Spinal cord (tissue), 10 donors: ENCODE results near the gene SLC3A2. TPM values are rescaled to one million over a fixed set of nuclear protein-coding genes. Genes with fewer than 3 reads are reported as not detected.

ENCODE experiments used
- DNase-seq, 6 donors: peaks; one replicate each; pipeline versions ENCODE4 v3.0.0 to v3.0.0-alpha.2; 2013 to 2015; ENCODE audit warnings: low spot score in 6 of 6, low read depth in 4 of 6
- H3K27ac ChIP-seq: one replicate; pipeline ENCODE4 v1.5.1; 2013; ENCODE audit warnings: low read depth, low read length, control low read depth
- H3K27me3 ChIP-seq: one replicate; pipeline ENCODE4 v1.6.1; 2013; ENCODE audit warnings: low read length; ENCODE audit not compliant: control insufficient read depth, insufficient read depth
- H3K36me3 ChIP-seq: one replicate; pipeline ENCODE4 v1.6.1; 2013; ENCODE audit warnings: low read length; ENCODE audit not compliant: control insufficient read depth, insufficient read depth
- H3K4me1 ChIP-seq: one replicate; pipeline ENCODE4 v1.6.1; 2013; ENCODE audit warnings: low read length; ENCODE audit not compliant: control insufficient read depth, insufficient read depth
- H3K4me3 ChIP-seq: one replicate; pipeline ENCODE4 v1.5.1; 2013; ENCODE audit warnings: low read depth, low read length, control low read depth
- H3K9me3 ChIP-seq: one replicate; pipeline ENCODE4 v1.6.1; 2013; ENCODE audit warnings: low read length; ENCODE audit not compliant: control insufficient read depth, insufficient read depth
- WGBS: methylation state at CpG from one replicate; pipeline ENCODE4 v1.1.5; 2013; ENCODE audit warnings: missing lambda C conversion rate; ENCODE audit not compliant: insufficient coverage; 5-methylcytosine and 5-hydroxymethylcytosine counted together
- polyA plus RNA-seq, 2 donors: library from polyadenylated mRNA; unstranded; fragments of 120-200 nt; gene quantifications; one replicate each; pipeline ENCODE4 v1.2.1, GENCODE V29; 2013; ENCODE audit not compliant: insufficient read length in 2 of 2
- total RNA-seq, 2 donors: library from RNA; depleted of rRNA in 1 of 2; stranded (reverse); fragments of 120-200 nt in 1 of 2; fragments of >200 nt in 1 of 2; gene quantifications; one replicate each; pipeline versions ENCODE4 v1.2.3 to v1.2.4, GENCODE V29; 2013 to 2014
- donor health status: healthy.

Gene SLC3A2
- total and polyA plus RNA-seq, 4 donors = 170 to 372 (median 211) TPM

- Histone ChIP-seq H3K36me3 (peaks cover 11% of the 10 kb centered on the region), H3K9me3 (no peaks in the 10 kb centered on the region), H3K27ac (peak overlapping the region; percentile 78), H3K4me3 (no peak overlapping the region), H3K4me1 (peaks cover 35% of the 10 kb centered on the region), H3K27me3 (no peaks in the 10 kb centered on the region)
- WGBS = 44% methylated on average over 24 of the region's 24 CpGs
- peak in 3 of 6 donors; percentile 54 to 86 (median 65) for DNase-seq
Measured at GRCh38 chr11:62909107-62909894, 28.6 kb downstream of the SLC3A2 start.

DNA sequence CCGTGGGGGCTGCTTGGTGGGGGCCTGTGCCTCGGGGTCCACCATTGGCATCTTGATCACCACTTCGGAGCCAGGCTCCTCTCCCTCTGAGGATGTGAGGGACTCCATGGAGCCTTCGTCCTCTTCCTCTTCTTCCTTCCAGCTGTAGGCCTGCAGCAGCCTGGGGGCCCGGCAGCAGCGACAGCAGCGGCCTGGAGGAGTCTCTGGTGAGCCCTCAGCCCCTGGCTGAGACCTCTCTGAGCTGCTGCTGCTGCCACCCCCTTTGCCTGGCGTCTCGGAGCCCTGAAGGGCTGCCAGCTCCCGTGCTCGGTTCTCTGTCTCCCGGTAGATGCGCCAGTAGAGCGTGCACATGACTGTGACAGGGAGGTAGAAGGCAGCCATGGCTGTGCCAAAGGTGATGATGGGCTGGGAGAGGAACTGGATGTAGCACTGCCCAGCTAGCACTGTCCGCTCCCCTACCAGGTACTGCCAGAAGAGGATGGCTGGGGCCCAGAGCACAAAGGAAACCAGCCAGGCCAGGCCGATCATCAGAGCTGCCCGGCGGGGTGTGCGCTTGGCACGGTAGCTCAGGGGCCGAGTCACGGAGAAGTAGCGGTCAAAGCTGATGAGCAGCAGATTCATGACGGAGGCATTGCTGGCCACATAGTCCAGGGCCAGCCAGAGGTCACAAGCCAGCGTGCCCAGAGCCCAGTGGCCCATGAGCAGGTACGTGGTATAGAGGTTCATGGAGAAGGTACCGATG, 29.6 kb downstream of the SLC3A2 start:
- Histone ChIP-seq H3K27ac (peak overlapping the region; percentile 78), H3K9me3 (no peaks in the 10 kb centered on the region), H3K36me3 (peaks cover 11% of the 10 kb centered on the region), H3K4me1 (peaks cover 35% of the 10 kb centered on the region), H3K27me3 (no peaks in the 10 kb centered on the region), H3K4me3 (no peak overlapping the region)
- 90% methylated on average over 27 of the region's 27 CpGs for WGBS
- no peak for DNase-seq

DNA sequence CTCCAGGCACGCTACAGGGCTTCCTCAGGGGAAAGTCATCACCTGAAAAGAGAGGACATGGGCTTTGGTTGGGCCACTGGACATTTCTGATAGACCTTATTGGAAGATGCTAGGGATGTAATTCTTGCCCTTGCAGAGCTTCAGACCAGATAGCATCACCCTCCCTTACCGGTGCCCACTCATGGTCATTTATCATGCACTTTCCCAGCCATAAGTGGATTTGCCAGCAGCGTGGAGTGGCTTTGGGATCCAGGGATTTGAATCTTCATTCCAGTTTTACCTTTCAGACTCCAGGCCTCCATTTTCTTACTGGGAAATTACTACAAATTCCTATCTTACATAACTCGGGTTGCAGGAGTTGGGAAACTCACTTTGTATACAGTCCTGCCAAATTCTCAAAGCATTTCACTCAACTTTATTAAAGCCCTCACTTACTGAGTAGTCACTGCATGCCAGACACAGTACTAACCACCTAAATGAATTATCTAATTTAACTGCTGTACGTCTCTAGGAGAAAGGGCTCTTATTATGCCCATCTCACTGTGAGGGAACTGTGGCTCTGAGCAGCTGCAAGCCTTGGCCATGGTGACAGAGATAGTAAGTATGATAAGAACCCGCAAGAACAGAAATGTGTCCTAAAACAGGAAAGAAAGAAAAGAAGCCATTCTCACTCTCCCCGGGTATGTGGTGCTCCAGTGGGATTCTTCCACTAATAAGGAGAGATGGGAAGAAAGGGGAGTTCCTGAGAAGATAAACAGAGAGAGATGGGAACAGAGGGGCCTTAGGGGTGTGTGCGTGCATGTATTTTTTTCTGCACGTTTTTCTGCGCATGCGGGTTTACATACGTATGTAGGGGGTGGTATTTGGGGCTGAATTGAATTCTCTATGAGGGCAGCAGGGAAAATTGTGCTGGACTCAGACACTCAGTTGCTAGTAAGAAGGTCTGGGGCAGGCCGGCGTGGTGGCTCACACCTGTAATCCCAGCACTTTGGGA, 30.7 kb downstream of the SLC3A2 start:
- no peak overlapping the region for H3K4me3 ChIP-seq
- no peak for DNase-seq
- 96% methylated on average over 8 of the region's 14 CpGs for WGBS
- no peaks in the 10 kb centered on the region for H3K27me3 ChIP-seq
- peaks cover 27% of the 10 kb centered on the region for H3K4me1 ChIP-seq
- H3K9me3 ChIP-seq = no peaks in the 10 kb centered on the region
- H3K36me3 ChIP-seq = peaks cover 11% of the 10 kb centered on the region
- no peak overlapping the region for H3K27ac ChIP-seq

GRCh38 chr11:62912268-62912667, 31.6 kb downstream of the SLC3A2 start:
- 85% methylated on average over 1 of the region's 3 CpGs for WGBS
- no peaks in the 10 kb centered on the region for H3K9me3 ChIP-seq
- no peaks in the 10 kb centered on the region for H3K27me3 ChIP-seq
- H3K4me3 ChIP-seq = no peak overlapping the region
- no peak overlapping the region for H3K27ac ChIP-seq
- H3K4me1 ChIP-seq = peaks cover 27% of the 10 kb centered on the region
- no peak for DNase-seq
- H3K36me3 ChIP-seq = peaks cover 11% of the 10 kb centered on the region

DNA sequence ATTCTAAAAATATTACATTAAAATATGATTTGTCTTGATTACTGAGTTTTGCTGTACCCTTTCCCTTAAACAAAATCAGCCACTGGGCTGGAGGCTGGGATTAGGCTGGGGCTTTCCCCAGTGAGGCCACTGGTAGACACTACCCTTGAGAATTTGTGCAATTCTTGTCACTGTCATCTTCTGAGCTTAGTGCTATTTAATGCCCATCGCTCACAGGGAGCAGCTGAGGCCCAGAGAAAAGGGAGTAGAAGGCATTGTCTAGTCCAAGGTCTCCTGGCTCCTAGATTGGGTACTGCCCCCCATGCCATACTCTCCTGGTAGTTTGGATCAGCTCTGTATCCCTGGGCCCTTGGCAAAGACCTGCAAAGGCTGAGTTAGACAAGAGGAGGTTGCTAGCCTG, 33.7 kb downstream of the SLC3A2 start:
- Histone ChIP-seq H3K9me3 (no peaks in the 10 kb centered on the region), H3K27me3 (no peaks in the 10 kb centered on the region), H3K27ac (no peak overlapping the region), H3K4me1 (peaks cover 17% of the 10 kb centered on the region), H3K4me3 (no peak overlapping the region), H3K36me3 (peaks cover 10% of the 10 kb centered on the region)
- no peak for DNase-seq
- 83% methylated on average over 1 of the region's 1 CpG for WGBS

DNA sequence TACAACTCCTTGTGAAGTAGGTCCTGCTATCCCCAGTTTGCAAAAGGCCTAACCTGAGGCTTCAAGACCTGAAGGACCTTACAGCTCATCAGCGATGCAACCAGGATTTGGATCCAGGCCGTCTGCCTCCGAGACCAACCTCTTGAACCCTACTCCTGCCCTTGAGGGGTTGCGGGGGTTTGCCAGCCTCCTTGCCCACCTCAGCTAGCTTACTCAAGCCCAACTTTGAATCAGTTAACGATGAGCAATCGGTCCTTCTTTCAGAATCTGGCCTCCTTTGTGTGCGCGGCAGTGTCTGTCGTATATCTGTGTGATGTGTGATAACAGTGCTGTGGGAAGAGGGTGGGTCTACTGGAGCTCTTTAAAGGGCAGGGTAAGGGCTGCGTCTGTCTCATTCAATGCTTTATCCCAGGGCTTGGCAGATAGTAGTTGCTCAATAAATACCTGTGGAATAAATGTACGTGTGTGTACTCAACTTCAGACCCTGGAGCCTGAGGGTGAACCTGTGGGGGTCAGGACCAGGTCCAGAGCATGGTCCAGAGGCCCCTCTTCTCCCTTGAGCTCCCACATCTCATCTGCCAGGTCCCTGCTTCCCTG, 37.3 kb downstream of the SLC3A2 start:
- DNase-seq = no peak
- Histone ChIP-seq H3K27me3 (peaks cover 13% of the 10 kb centered on the region), H3K36me3 (no peaks in the 10 kb centered on the region), H3K27ac (no peak overlapping the region), H3K9me3 (no peaks in the 10 kb centered on the region), H3K4me1 (peaks cover 36% of the 10 kb centered on the region), H3K4me3 (no peak overlapping the region)
- 84% methylated on average over 11 of the region's 11 CpGs for WGBS

- no peak overlapping the region for H3K27ac ChIP-seq
- no peaks in the 10 kb centered on the region for H3K9me3 ChIP-seq
- DNase-seq = no peak
- peaks cover 19% of the 10 kb centered on the region for H3K27me3 ChIP-seq
- H3K36me3 ChIP-seq = no peaks in the 10 kb centered on the region
- peaks cover 41% of the 10 kb centered on the region for H3K4me1 ChIP-seq
- H3K4me3 ChIP-seq = no peak overlapping the region
- 43% methylated on average over 5 of the region's 5 CpGs for WGBS
Measured at GRCh38 chr11:62918531-62918930, 37.8 kb downstream of the SLC3A2 start.

DNA sequence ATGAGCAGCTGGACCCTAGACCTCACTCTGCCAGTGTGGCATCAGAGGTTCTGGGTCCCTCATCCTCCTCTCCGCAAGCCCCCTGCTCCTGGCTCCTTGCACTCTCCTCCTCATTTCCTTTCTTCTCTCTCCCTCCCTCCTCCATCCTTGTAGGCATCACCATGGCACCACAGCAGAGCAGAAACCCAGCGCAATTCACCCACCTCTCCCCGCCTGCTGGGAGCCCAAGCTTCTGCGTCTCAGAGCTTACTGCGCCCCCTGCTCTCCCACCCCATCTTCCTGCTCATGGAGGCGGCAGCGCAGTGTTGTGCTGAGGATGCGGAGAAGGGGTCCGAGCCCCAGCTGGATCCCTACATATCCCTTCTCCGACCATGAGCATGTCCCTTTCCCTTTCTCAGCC, 38.8 kb downstream of the SLC3A2 start:
- Histone ChIP-seq H3K9me3 (no peaks in the 10 kb centered on the region), H3K4me3 (no peak overlapping the region), H3K27me3 (peaks cover 28% of the 10 kb centered on the region), H3K36me3 (no peaks in the 10 kb centered on the region), H3K27ac (no peak overlapping the region), H3K4me1 (peaks cover 49% of the 10 kb centered on the region)
- 72% methylated on average over 10 of the region's 10 CpGs for WGBS
- DNase-seq = no peak
